Activated CD4-positive, alpha-beta T cell treated with anti-CD3 and anti-CD28 coated beads, Interleukin-2, amount 50 U/mL, for 1 hour (primary cell): ENCODE measurements around the gene FOXG1.

Source experiments
- DNase-seq: peaks from one replicate; pipeline ENCODE4 v3.0.0-alpha.2; 2020

Gene FOXG1

GRCh38 chr14:28766469-28766955 lies at the start of gene FOXG1:
Gene FOXG1, plus strand, starts transcription at chr14:28766787. Its CDS starts 493 bp downstream, at chr14:28767280.
- no peak for DNase-seq

GRCh38 chr14:28719130-28719529 lies 47.5 kb upstream of the FOXG1 start:
- no peak for DNase-seq

- DNase-seq, result no peak
Measured at GRCh38 chr14:28731358-28731757, 35.2 kb upstream of the FOXG1 start.

GRCh38 chr14:28742171-28742846 lies 24.3 kb upstream of the FOXG1 start:
- no peak for DNase-seq

GRCh38 chr14:28744126-28744525 lies 22.5 kb upstream of the FOXG1 start:
- DNase-seq, result no peak

- DNase-seq, result no peak
Measured at GRCh38 chr14:28745176-28745575, 21.4 kb upstream of the FOXG1 start.

- DNase-seq, result no peak
Measured at GRCh38 chr14:28746247-28746646, 20.3 kb upstream of the FOXG1 start.

GRCh38 chr14:28751467-28752058 lies 15.0 kb upstream of the FOXG1 start:
- DNase-seq, result no peak

GRCh38 chr14:28754209-28754985 lies 12.2 kb upstream of the FOXG1 start:
- no peak for DNase-seq

GRCh38 chr14:28755198-28755815 lies 11.3 kb upstream of the FOXG1 start:
- no peak for DNase-seq

- no peak for DNase-seq
Measured at GRCh38 chr14:28755884-28756268, 10.7 kb upstream of the FOXG1 start.

- DNase-seq, result no peak
Measured at GRCh38 chr14:28756269-28756883, 10.2 kb upstream of the FOXG1 start.

GRCh38 chr14:28756884-28757570 lies 9.6 kb upstream of the FOXG1 start:
- DNase-seq, result no peak

- DNase-seq, result no peak
Measured at GRCh38 chr14:28757786-28758185, 8.8 kb upstream of the FOXG1 start.

- DNase-seq, result no peak
Measured at GRCh38 chr14:28758253-28758884, 8.2 kb upstream of the FOXG1 start.

GRCh38 chr14:28758885-28759652 lies 7.5 kb upstream of the FOXG1 start:
- no peak for DNase-seq

GRCh38 chr14:28759653-28760313 lies 6.8 kb upstream of the FOXG1 start:
- no peak for DNase-seq

- DNase-seq, result no peak
Measured at GRCh38 chr14:28760431-28760996, 6.1 kb upstream of the FOXG1 start.

- DNase-seq, result no peak
Measured at GRCh38 chr14:28761438-28762291, 4.9 kb upstream of the FOXG1 start.
